ENCODE data around the gene BCL10. TPM values are rescaled to one million over a fixed set of nuclear protein-coding genes. Genes with fewer than 3 reads are reported as not detected.
"Not testable (repeated sequence)": the region's sequence is repeated elsewhere in the genome, so short reads cannot be mapped to it uniquely, and the experiment has no call there.

Gene BCL10
- total RNA-seq, 3 donors from 2014 or later (not counting 1 experiment from before 2014, with no cell fraction given): 46.3 to 49.2 (median 48.7) TPM

GRCh38 chr1:85259912-85260274, 16.5 kb downstream of the BCL10 start:
- intact Hi-C loops (cut with micrococcal nuclease): loop anchor here (1.0 to 10.0 kb wide), 3 partner anchors 16 to 315 kb away; partner anchors contain the start of gene BCL10
- Histone ChIP-seq H3K4me3 (ENCODE audit: low read length) (peak overlapping the region; percentile 86), H3K27me3 (ENCODE audit: control insufficient read depth, insufficient read depth, low read length) (no peaks in the 10 kb centered on the region), H3K27ac (ENCODE audit: low read length) (no peak overlapping the region), H3K9me3 (ENCODE audit: control insufficient read depth, insufficient read depth, low read length) (no peaks in the 10 kb centered on the region), H3K36me3 (ENCODE audit: control insufficient read depth, insufficient read depth, low read length) (peaks cover 24% of the 10 kb centered on the region), H3K4me1 (ENCODE audit: control insufficient read depth, insufficient read depth, low read length) (peaks cover 17% of the 10 kb centered on the region)
- Mint-ChIP-seq H3K27ac (peak overlapping the region; percentile 94 to 98), H3K27me3 (ENCODE audit: low read depth in 2 of 2) (no peaks in the 10 kb centered on the region), H3K4me1 (peaks cover 31 to 33% of the 10 kb centered on the region in 2 donors), H3K4me3 (peak overlapping the region; percentile 98), H3K36me3 (peaks cover 10% of the 10 kb centered on the region), H3K9me3 (no peaks in the 10 kb centered on the region)
- ATAC-seq (peak in 1 of 3 donors; percentile 1), DNase-seq (no peak)
- peak; percentile 56 for TF ChIP-seq CTCF (IDR thresholded peaks at IDR 0.05)
- WGBS (ENCODE audit: insufficient coverage): 75% methylated on average over 7 of the region's 7 CpGs

GRCh38 chr1:85259118-85259911, 17.1 kb downstream of the BCL10 start, which contains the start of gene C1orf52:
C1orf52 (minus strand) TSS chr1:85259662; CDS start chr1:85259633, 29 bp downstream.
- no peaks in the 10 kb centered on the region for H3K9me3 ChIP-seq (ENCODE audit: control insufficient read depth, insufficient read depth, low read length)
- peaks cover 10% of the 10 kb centered on the region for H3K36me3 Mint-ChIP-seq
- peak within 1 kb of the TSS; percentile 98 for H3K4me3 Mint-ChIP-seq
- peak within 1 kb of the TSS; percentile 94 to 98 for H3K27ac Mint-ChIP-seq
- ATAC-seq (peak; percentile 96 to 100 (median 97)), DNase-seq (peak; percentile 94 to 97)
- peaks cover 24% of the 10 kb centered on the region for H3K36me3 ChIP-seq (ENCODE audit: control insufficient read depth, insufficient read depth, low read length)
- H3K4me1 ChIP-seq (ENCODE audit: control insufficient read depth, insufficient read depth, low read length): peaks cover 20% of the 10 kb centered on the region
- TF ChIP-seq CTCF (IDR thresholded peaks at IDR 0.05): peak; percentile 99
- WGBS (ENCODE audit: insufficient coverage): under 1% methylated on average over 65 of the region's 65 CpGs
- H3K4me3 ChIP-seq (ENCODE audit: low read length): peak within 1 kb of the TSS; percentile 86
- H3K9me3 Mint-ChIP-seq: no peaks in the 10 kb centered on the region
- peak within 1 kb of the TSS; percentile 76 for H3K27ac ChIP-seq (ENCODE audit: low read length)
- no peaks in the 10 kb centered on the region for H3K27me3 Mint-ChIP-seq (ENCODE audit: low read depth in 2 of 2)
- intact Hi-C loops (cut with micrococcal nuclease): loop anchor here (1.0 to 10.0 kb wide), 3 partner anchors 17 to 314 kb away; partner anchors contain the start of gene BCL10
- H3K27me3 ChIP-seq (ENCODE audit: control insufficient read depth, insufficient read depth, low read length): no peaks in the 10 kb centered on the region
- peaks cover 31 to 33% of the 10 kb centered on the region in 2 donors for H3K4me1 Mint-ChIP-seq

- Mint-ChIP-seq H3K27ac (peak overlapping the region; percentile 94 to 98), H3K4me3 (peak overlapping the region; percentile 98), H3K9me3 (no peaks in the 10 kb centered on the region), H3K4me1 (peaks cover 31 to 39% of the 10 kb centered on the region in 2 donors), H3K36me3 (peaks cover 10% of the 10 kb centered on the region), H3K27me3 (ENCODE audit: low read depth in 2 of 2) (no peaks in the 10 kb centered on the region)
- H3K9me3 ChIP-seq (ENCODE audit: control insufficient read depth, insufficient read depth, low read length): no peaks in the 10 kb centered on the region
- intact Hi-C loops (cut with micrococcal nuclease): loop anchor here (1.0 to 10.0 kb wide), 3 partner anchors 18 to 313 kb away; partner anchors contain the start of gene BCL10
- no peak for ATAC-seq
- no peak for TF ChIP-seq CTCF (IDR thresholded peaks at IDR 0.05)
- WGBS (ENCODE audit: insufficient coverage): 17% methylated on average over 19 of the region's 19 CpGs
- H3K4me1 ChIP-seq (ENCODE audit: control insufficient read depth, insufficient read depth, low read length): peaks cover 21% of the 10 kb centered on the region
- H3K36me3 ChIP-seq (ENCODE audit: control insufficient read depth, insufficient read depth, low read length): peaks cover 24% of the 10 kb centered on the region
- H3K27me3 ChIP-seq (ENCODE audit: control insufficient read depth, insufficient read depth, low read length): no peaks in the 10 kb centered on the region
- peak overlapping the region; percentile 86 for H3K4me3 ChIP-seq (ENCODE audit: low read length)
- DNase-seq: no peak
- H3K27ac ChIP-seq (ENCODE audit: low read length): no peak overlapping the region
Observed at GRCh38 chr1:85258536-85259117, 17.8 kb downstream of the BCL10 start.

GRCh38 chr1:85249042-85249441, 27.4 kb downstream of the BCL10 start:
- H3K36me3 ChIP-seq (ENCODE audit: control insufficient read depth, insufficient read depth, low read length): peaks cover 28% of the 10 kb centered on the region

More at GRCh38 chr1:85249042-85249441, 27.4 kb downstream of the BCL10 start:
- H3K4me1 ChIP-seq (ENCODE audit: control insufficient read depth, insufficient read depth, low read length); H3K27me3 Mint-ChIP-seq (ENCODE audit: low read depth in 2 of 2); H3K9me3 Mint-ChIP-seq; H3K4me3 Mint-ChIP-seq; intact Hi-C loops (cut with micrococcal nuclease); H3K27me3 ChIP-seq (ENCODE audit: control insufficient read depth, insufficient read depth, low read length); H3K36me3 Mint-ChIP-seq; ATAC-seq; DNase-seq; H3K9me3 ChIP-seq (ENCODE audit: control insufficient read depth, insufficient read depth, low read length); H3K27ac ChIP-seq (ENCODE audit: low read length); H3K4me3 ChIP-seq (ENCODE audit: low read length): not testable (repeated sequence)
- 90% methylated on average over 3 of the region's 3 CpGs for WGBS (ENCODE audit: insufficient coverage)
- Mint-ChIP-seq H3K4me1 (peaks cover 16 to 24% of the 10 kb centered on the region in 2 donors), H3K27ac (peak overlapping the region in 1 of 2 donors; percentile 41)
